Measurements from ENCODE around the gene SMPD2. TPM values are rescaled to one million over a fixed set of nuclear protein-coding genes. Genes with fewer than 3 reads are reported as not detected.

The SMPD2 gene
- total RNA-seq, 1 donor from 2014 or later, result 12.6 TPM

GRCh38 chr6:109461733-109462526 is 21.4 kb downstream of the SMPD2 start:
- DNase-seq, result no peak

DNA sequence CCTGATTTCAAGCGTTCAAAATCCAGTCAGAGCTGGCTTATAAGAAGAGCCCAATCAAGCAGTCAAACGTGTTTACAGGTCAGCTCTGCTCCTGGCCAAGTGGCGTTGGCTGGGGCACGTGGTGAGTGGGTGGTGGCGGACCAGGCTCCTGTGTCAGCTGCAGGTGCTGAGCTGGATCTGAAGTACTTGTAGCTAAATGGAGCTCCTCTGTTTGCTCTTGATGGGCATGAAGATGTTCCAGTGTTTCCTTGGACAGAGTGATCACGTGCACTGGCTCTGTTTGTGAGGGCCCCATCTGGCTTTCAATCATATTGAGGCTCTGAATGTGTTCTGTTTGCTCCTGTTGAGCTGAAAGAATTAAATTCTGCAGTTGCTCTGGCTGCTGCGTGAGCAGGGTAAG is 25.2 kb downstream of the SMPD2 start:
- DNase-seq, result no peak

- no peak for DNase-seq
These were observed 25.8 kb downstream of the SMPD2 start for GRCh38 chr6:109466212-109466923.

GRCh38 chr6:109467696-109468095 is 27.2 kb downstream of the SMPD2 start:
- no peak for DNase-seq

- no peak for DNase-seq
These were observed 29.2 kb downstream of the SMPD2 start for GRCh38 chr6:109469591-109470189.

GRCh38 chr6:109471105-109471810 is 30.7 kb downstream of the SMPD2 start:
- DNase-seq, result no peak

GRCh38 chr6:109472132-109472995 is 31.8 kb downstream of the SMPD2 start:
- DNase-seq, result no peak

DNA sequence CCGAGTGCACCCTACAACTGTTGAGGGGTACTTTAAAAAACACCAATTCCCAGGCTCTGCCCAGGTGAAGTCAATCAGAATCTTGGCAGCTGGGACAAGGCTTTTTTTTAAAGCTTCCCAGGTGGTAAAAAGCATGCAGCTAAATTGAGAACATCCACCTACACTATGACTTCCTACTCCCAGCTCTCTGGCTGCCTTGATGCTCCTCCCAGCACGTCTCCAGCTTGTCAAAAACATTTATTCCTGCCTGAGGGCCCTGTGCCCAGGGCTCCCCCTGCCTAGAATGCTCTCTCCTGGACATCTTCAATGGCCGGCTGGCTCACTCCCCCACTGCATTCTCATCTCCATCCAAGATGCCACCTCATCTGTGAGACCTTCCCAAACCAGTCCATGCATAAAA is 32.6 kb downstream of the SMPD2 start:
- no peak for DNase-seq

DNA sequence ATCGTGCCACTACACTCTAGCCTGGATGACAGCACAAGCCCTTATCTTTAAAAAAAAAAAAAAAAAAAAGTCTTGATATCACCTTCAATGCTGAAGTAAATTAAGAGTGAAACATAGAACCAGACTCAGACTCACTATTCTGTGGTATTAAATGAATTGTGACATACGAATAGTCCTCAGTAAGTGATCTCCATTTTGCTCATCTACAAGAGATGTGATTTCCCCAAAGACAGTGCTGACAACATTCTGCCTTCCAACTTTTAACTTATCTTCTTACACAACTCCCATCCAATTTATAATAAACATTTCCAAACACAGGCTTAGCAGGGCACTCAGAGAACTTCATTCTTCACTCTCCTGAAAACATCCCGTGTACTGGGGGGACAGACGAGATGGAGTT is 34.5 kb downstream of the SMPD2 start:
- DNase-seq, result no peak

- no peak for DNase-seq
These were observed 35.1 kb downstream of the SMPD2 start for GRCh38 chr6:109475625-109476024.

GRCh38 chr6:109477184-109477583 is 36.7 kb downstream of the SMPD2 start:
- DNase-seq, result no peak

GRCh38 chr6:109477725-109478124 is 37.2 kb downstream of the SMPD2 start:
- no peak for DNase-seq

GRCh38 chr6:109478222-109478805 is 37.8 kb downstream of the SMPD2 start:
- no peak for DNase-seq

DNA sequence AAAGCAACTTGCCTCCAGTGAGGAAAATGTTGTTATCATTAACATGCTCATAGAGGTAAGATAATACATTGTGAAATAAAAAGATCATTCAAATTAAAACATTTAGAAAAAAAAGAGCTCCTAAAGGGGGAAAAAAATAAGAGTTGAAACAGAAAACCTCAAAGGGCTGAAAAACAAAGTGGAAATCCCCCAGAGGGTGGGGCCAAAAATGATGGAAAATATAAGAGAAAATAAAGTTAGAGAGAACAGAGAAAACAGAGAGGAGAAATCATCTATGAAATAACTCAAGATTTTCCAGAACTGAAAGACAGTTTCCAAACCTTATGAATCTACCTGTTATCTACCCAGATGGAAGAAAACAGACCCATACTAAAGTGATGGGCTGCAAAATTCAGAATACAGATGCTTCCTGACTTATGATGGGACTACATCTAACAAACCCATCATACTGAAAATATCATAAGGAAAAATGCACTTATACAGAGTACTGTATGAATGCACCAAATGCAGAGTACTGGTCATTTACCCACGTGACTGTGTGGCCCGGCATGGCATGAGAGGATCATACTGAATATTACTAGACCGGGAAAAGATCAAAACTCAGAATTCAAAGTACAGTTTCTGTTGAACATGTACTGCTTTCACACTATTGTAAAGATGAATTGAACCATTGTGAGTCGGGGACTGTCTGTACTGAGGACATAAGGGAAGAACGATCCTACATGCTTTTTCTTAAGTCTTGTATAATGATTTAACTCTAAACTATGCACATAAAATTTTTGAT is 38.5 kb downstream of the SMPD2 start:
- DNase-seq, result no peak

DNA sequence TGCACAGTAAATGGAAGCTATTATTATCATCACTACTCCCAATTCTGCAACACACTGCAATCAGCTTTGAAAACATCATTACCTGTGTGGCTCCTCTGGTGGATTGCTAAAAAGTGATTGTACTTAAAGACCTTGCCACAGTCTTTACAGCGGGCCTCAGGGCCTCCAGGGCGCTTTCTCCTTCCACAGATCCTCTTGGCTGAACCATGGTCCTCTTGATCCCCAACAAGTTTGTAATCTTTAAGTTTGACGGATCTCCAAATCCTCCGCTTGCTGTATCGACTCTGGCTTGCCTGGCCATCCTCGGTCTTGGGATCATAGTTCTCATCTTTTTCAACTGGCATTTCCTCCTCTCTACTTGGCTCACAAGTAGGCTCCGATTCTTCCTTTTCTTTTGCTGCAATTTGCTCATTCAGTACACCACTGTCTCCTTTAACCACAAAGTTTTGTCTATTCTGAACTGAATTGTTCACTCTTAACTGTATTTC is 40.5 kb downstream of the SMPD2 start:
- DNase-seq, result no peak

DNA sequence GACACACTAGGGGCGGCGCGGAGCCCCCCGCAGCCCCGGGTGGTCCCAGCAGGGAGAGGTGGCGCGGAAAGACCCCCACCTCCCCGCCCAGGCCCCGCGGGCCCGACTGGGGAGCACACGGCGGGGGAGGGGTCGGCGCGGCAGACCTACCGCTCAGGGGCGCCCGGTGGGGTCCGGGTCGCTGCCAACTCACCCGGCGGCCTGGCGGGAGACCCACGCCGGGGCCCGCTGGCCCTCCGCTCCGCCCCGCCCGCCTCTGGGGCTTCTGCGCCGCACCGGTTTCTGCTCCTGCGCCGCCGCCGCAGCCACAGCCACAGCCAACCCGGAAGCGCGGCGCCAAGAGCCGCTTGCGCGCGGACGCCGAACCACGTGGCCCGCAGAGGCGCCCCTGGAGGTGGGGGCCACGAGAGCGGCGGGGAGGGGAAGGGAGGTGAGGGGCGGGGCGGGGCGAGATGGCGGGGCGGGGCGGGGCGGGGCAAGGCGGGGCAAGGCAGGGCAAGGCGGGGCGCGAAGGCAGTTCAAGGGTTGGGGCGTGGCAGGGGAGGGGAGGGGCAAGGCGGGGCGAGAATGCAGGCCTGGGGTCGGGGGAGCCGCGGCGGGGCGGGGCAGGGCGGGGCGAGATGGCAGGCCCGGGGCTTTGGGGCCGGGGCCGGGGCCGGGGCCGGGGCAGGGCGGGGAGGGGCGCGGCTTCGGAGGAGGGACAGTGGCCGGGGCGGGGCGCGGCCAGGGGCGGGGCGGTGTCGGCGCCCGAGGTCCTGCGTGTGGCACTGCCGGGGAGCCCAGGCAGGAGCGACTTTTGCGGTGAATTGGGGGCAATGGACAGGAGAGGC is 42.6 kb downstream of the SMPD2 start, which contains the start of gene ZBTB24:
ZBTB24 (minus strand) TSS at position 315 of the 830 bp plus-strand sequence. CDS start 1,193 bp downstream, outside the sequence.
- peak; percentile 91 for DNase-seq

DNA sequence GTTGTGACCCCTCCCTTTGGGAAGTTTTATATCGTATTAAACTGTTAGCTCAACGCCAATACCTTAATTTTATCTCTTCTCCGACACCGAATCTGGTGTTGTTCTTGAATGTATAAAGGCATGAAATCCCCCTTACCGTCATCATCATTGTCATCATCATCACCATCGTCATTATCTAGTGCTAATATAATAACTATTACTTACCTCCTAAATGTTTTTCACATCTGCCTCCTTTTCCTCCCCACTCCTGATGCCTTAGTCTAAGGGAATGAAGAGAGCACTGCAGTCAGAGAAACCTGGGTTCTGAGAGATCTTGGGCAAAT is 43.2 kb downstream of the SMPD2 start:
- no peak for DNase-seq

- DNase-seq, result no peak
These were observed 43.6 kb downstream of the SMPD2 start for GRCh38 chr6:109484122-109484521.

GRCh38 chr6:109485266-109485935 is 44.9 kb downstream of the SMPD2 start:
- DNase-seq, result no peak
